LoVo (cell line): ENCODE results near the gene G6PC2.
A peak's percentile ranks its signal among the peaks of the same experiment; 100 is the strongest.
"Not testable (repeated sequence)": the region's sequence is repeated elsewhere in the genome, so short reads cannot be mapped to it uniquely, and the experiment has no call there.

Experiments used
- DNase-seq: peaks from one replicate; pipeline ENCODE4 v3.0.0-alpha.2; 2016; ENCODE audit warnings: low spot score

Gene G6PC2

GRCh38 chr2:168901003-168901402 is at the start of gene G6PC2:
G6PC2 (plus strand) TSS chr2:168901291; CDS start chr2:168901332, 41 bp downstream.
- DNase-seq: no peak

GRCh38 chr2:168851674-168852320 is 49.3 kb upstream of the G6PC2 start:
- peak; percentile 39 for DNase-seq

- no peak for DNase-seq
Measured at GRCh38 chr2:168852481-168852880, 48.6 kb upstream of the G6PC2 start.

- DNase-seq: no peak
Measured at GRCh38 chr2:168853471-168853870, 47.6 kb upstream of the G6PC2 start.

- DNase-seq: no peak
Measured at GRCh38 chr2:168854651-168855050, 46.4 kb upstream of the G6PC2 start.

GRCh38 chr2:168855601-168856000 is 45.5 kb upstream of the G6PC2 start:
- no peak for DNase-seq

- DNase-seq: no peak
Measured at GRCh38 chr2:168858146-168858545, 42.9 kb upstream of the G6PC2 start.

GRCh38 chr2:168867164-168867563 is 33.9 kb upstream of the G6PC2 start:
- not testable (repeated sequence) for DNase-seq

- not testable (repeated sequence) for DNase-seq
Measured at GRCh38 chr2:168870369-168870768, 30.7 kb upstream of the G6PC2 start.

GRCh38 chr2:168870824-168871223 is 30.3 kb upstream of the G6PC2 start:
- DNase-seq: not testable (repeated sequence)

GRCh38 chr2:168874368-168875054 is 26.6 kb upstream of the G6PC2 start:
- DNase-seq: no peak

- not testable (repeated sequence) for DNase-seq
Measured at GRCh38 chr2:168882163-168882562, 18.9 kb upstream of the G6PC2 start.

- DNase-seq: no peak
Measured at GRCh38 chr2:168884975-168885374, 16.1 kb upstream of the G6PC2 start.

- DNase-seq: no peak
Measured at GRCh38 chr2:168889635-168890005, 11.5 kb upstream of the G6PC2 start.

- peak; percentile 93 for DNase-seq
Measured at GRCh38 chr2:168890006-168890782, 10.9 kb upstream of the G6PC2 start, which contains the start of gene SPC25. SPC25 (minus strand) TSS chr2:168890430; CDS start chr2:168889519, 911 bp downstream.

GRCh38 chr2:168892327-168892726 is 8.8 kb upstream of the G6PC2 start:
- DNase-seq: no peak

- no peak for DNase-seq
Measured at GRCh38 chr2:168894101-168894500, 7.0 kb upstream of the G6PC2 start.

- DNase-seq: no peak
Measured at GRCh38 chr2:168894720-168895119, 6.4 kb upstream of the G6PC2 start.

- no peak for DNase-seq
Measured at GRCh38 chr2:168895771-168896170, 5.3 kb upstream of the G6PC2 start.

- DNase-seq: no peak
Measured at GRCh38 chr2:168896783-168897182, 4.3 kb upstream of the G6PC2 start.

- no peak for DNase-seq
Measured at GRCh38 chr2:168897449-168897848, 3.6 kb upstream of the G6PC2 start.

GRCh38 chr2:168903888-168904287 is 2.8 kb downstream of the G6PC2 start:
- DNase-seq: no peak

- no peak for DNase-seq
Measured at GRCh38 chr2:168904358-168904757, 3.3 kb downstream of the G6PC2 start.
